Fibroblast of lung (primary cell): Measurements from ENCODE around the gene MICAL3.

Source experiments
- CTCF ChIP-seq, 2 donors: IDR thresholded peaks in 1 of 2; conservative IDR thresholded peaks in 1 of 2; 1 replicate in 1 of 2; 2 replicates in 1 of 2; pipeline ENCODE4 v1.5.1; 2011 to 2012; ENCODE audit warnings: low read length in 2 of 2, control low read depth in 1 of 2, inconsistent platforms in 1 of 2, low read depth in 1 of 2, mild to moderate bottlenecking in 1 of 2
- EZH2 ChIP-seq: IDR thresholded peaks from 2 replicates; pipeline ENCODE4 v1.5.1; 2012; ENCODE audit warnings: low read length, control low read depth, mild to moderate bottlenecking; ENCODE audit errors: missing control alignments

- TF ChIP-seq CTCF (conservative IDR thresholded peaks at IDR 0.05 in 1 of 2, IDR thresholded peaks at IDR 0.05 in 1 of 2; ENCODE audit: low read depth in 1 of 2, low read length in 2 of 2) (no peak), EZH2 (no peak)
Measured at GRCh38 chr22:17781319-17782031, 242.9 kb downstream of the MICAL3 start.
